Colonic mucosa (tissue), 4 donors: ENCODE results near the gene DBF4B. TPM values are rescaled to one million over a fixed set of nuclear protein-coding genes. Genes with fewer than 3 reads are reported as not detected.

Source experiments
- DNase-seq: peaks from one replicate; pipeline ENCODE4 v3.0.0-alpha.2; 2020
- H3K27ac ChIP-seq: fragments of 200-600 bp; one replicate; pipeline ENCODE4 v1.8.0; 2021
- H3K27me3 ChIP-seq: fragments of 200-600 bp; one replicate; pipeline ENCODE4 v1.8.0; 2021
- H3K36me3 ChIP-seq: fragments of 200-600 bp; one replicate; pipeline ENCODE4 v1.8.0; 2021
- H3K4me1 ChIP-seq: fragments of 200-600 bp; one replicate; pipeline ENCODE4 v1.8.0; 2021; ENCODE audit warnings: mild to moderate bottlenecking
- H3K4me3 ChIP-seq: fragments of 200-600 bp; one replicate; pipeline ENCODE4 v1.8.0; 2021
- H3K9ac ChIP-seq, 2 donors: one replicate each; pipeline ENCODE4 v1.7.0; 2013; ENCODE audit warnings: control low read depth in 2 of 2, low read depth in 2 of 2, low read length in 2 of 2
- H3K9me3 ChIP-seq: fragments of 200-600 bp; one replicate; pipeline ENCODE4 v1.8.0; 2021
- intact Hi-C: fragments of 100-400 bp; cut with DNase I; formaldehyde crosslinking; loops from one replicate; pipeline ENCODE4 v1.14.1; 2022
- total RNA-seq, 2 donors: library from RNA; stranded (reverse); fragmentation: NEBNext Ultra II Directional in 1 of 2; extraction: Animal tissue kit (Norgen Biotek cat#: 25700) in 1 of 2; gene quantifications; one replicate each; pipeline ENCODE4 v1.2.1, GENCODE V29; 2021
- TF ChIP-seq, protein P1 (sequence below): fragments of 200-600 bp; IDR thresholded peaks from one replicate; pipeline ENCODE4 v1.8.0; 2022; ENCODE audit warnings: antibody characterized with exemption, mild to moderate bottlenecking
- donor health status: healthy.
- donor health status: DM: no; HTN: no; CAD: no.
- donor health status: DM: no; HTN: no; CAD: no.

DBF4B gene
- total RNA-seq, 2 donors from 2014 or later, result 5.6 to 14.4 TPM

DNA sequence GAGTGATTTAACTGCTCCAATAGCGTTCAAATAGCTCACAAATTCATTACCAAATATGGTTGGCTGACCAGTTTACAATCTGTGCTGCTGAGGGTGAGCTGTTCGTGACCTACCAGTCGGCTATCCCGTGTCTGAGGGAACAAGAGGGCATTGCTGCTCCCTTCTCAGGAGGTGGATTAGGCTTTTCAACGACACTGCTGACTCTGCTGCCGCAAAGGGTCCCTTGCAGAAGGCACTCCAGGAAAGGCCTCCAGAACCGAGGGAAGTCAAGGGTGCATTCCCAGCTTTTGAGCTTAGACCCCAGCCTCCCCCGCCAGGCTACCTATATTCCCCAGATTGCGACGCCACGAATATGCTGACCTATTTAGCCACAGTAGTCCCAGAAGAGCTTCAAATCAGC, 89.3 kb downstream of the DBF4B start:
- DNase-seq, result no peak
- no peaks in the 10 kb centered on the region for H3K4me1 ChIP-seq
- no peak overlapping the region for H3K27ac ChIP-seq
- no peak overlapping the region for H3K9ac ChIP-seq
- no peaks in the 10 kb centered on the region for H3K36me3 ChIP-seq
- H3K9me3 ChIP-seq, result no peaks in the 10 kb centered on the region
- intact Hi-C loops, result no loop called here
- H3K4me3 ChIP-seq, result no peak overlapping the region
- TF ChIP-seq, protein P1, sequence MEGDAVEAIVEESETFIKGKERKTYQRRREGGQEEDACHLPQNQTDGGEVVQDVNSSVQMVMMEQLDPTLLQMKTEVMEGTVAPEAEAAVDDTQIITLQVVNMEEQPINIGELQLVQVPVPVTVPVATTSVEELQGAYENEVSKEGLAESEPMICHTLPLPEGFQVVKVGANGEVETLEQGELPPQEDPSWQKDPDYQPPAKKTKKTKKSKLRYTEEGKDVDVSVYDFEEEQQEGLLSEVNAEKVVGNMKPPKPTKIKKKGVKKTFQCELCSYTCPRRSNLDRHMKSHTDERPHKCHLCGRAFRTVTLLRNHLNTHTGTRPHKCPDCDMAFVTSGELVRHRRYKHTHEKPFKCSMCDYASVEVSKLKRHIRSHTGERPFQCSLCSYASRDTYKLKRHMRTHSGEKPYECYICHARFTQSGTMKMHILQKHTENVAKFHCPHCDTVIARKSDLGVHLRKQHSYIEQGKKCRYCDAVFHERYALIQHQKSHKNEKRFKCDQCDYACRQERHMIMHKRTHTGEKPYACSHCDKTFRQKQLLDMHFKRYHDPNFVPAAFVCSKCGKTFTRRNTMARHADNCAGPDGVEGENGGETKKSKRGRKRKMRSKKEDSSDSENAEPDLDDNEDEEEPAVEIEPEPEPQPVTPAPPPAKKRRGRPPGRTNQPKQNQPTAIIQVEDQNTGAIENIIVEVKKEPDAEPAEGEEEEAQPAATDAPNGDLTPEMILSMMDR, result no peak
- no peaks in the 10 kb centered on the region for H3K27me3 ChIP-seq

GRCh38 chr17:44798356-44798755, 89.9 kb downstream of the DBF4B start:
- TF ChIP-seq, protein P1, result no peak

More at GRCh38 chr17:44798356-44798755, 89.9 kb downstream of the DBF4B start:
- Histone ChIP-seq H3K4me3 (no peak overlapping the region), H3K4me1 (no peaks in the 10 kb centered on the region), H3K9me3 (no peaks in the 10 kb centered on the region), H3K9ac (no peak overlapping the region), H3K36me3 (no peaks in the 10 kb centered on the region), H3K27me3 (no peaks in the 10 kb centered on the region), H3K27ac (no peak overlapping the region)
- DNase-seq, result no peak
- intact Hi-C loops, result no loop called here

Other genes with a start within 250 kb of the DBF4B start
- gene GPATCH8, start 205.3 kb upstream of the DBF4B start, total RNA-seq, result 10 to 100 TPM; 30.3 to 33.9 TPM
- 1 to 10 TPM in 1 of 2 donors, under 1 TPM in 1; 0.67 to 2.0 TPM for gene FZD2, start 151.2 kb upstream of the DBF4B start, total RNA-seq
- not detected for gene MEIOC, start 52.2 kb upstream of the DBF4B start, total RNA-seq
- 10 to 100 TPM; 22.2 to 25.5 TPM for gene CCDC43, start 18.9 kb upstream of the DBF4B start, total RNA-seq
- under 1 TPM; 0.42 TPM for gene ADAM11, start 50.3 kb downstream of the DBF4B start, total RNA-seq
- gene GJC1, start 121.6 kb downstream of the DBF4B start, total RNA-seq, result 1 to 10 TPM; 1.1 to 8.2 TPM
- under 1 TPM in 1 of 2 donors, not detected in 1; 0.53 TPM for gene HIGD1B, start 139.2 kb downstream of the DBF4B start, total RNA-seq
- 100 to 1,000 TPM in 1 of 2 donors, 10 to 100 TPM in 1; 74.8 to 109 TPM for gene EFTUD2, start 190.8 kb downstream of the DBF4B start, total RNA-seq
- under 1 TPM in 1 of 2 donors, not detected in 1; 0.20 TPM for gene GFAP, start 206.8 kb downstream of the DBF4B start, total RNA-seq
- 10 to 100 TPM in 1 of 2 donors, 1 to 10 TPM in 1; 5.7 to 45.5 TPM for gene KIF18B, start 239.1 kb downstream of the DBF4B start, total RNA-seq